CD4-positive, alpha-beta T cell (primary cell): ENCODE data around the gene LLGL2. TPM values are rescaled to one million over a fixed set of nuclear protein-coding genes. Genes with fewer than 3 reads are reported as not detected.

Experiments
- ATAC-seq: fragments of 200-7000 bp; cut with Tn5 transposase; one replicate; pipeline ENCODE4 v1.10.0; 2022; ENCODE audit warnings: mild to moderate bottlenecking; ENCODE audit not compliant: poor library complexity
- CTCF ChIA-PET: fragments of 350-600 bp; sonication (Branson Sonifier 250); formaldehyde crosslinking; loops from one replicate; lab custom pipeline; 2021; ENCODE audit warnings: antibody characterized with exemption, inconsistent platforms; lab: Charles Lee
- POLR2A ChIA-PET: fragments of 350-600 bp; sonication (Branson Sonifier 250); formaldehyde crosslinking; loops from one replicate; lab custom pipeline; 2021; ENCODE audit warnings: antibody characterized with exemption, inconsistent platforms; lab: Charles Lee
- DNase-seq, 14 experiments: peaks; one replicate each; pipeline ENCODE4 v3.0.0-alpha.2; 2013 to 2020; ENCODE audit warnings: mixed read lengths in 2 of 14
- H3K27ac ChIP-seq, 2 donors: one replicate each; pipeline versions ENCODE4 v1.5.1 to v1.7.0; 2013; ENCODE audit warnings: low read length in 2 of 2, low read depth in 1 of 2, mild to moderate bottlenecking in 1 of 2
- H3K27me3 ChIP-seq, 2 experiments: 1 replicate in 1 of 2; 2 replicates in 1 of 2; pipeline versions ENCODE4 v1.6.1 to v1.7.0; 2013; ENCODE audit warnings: low read length in 2 of 2, control low read depth in 1 of 2, mild to moderate bottlenecking in 1 of 2, moderate library complexity in 1 of 2; ENCODE audit not compliant: insufficient read depth in 2 of 2, control insufficient read depth in 1 of 2
- H3K36me3 ChIP-seq: one replicate; pipeline ENCODE4 v1.6.1; 2013; ENCODE audit warnings: low read length, control low read depth; ENCODE audit not compliant: insufficient read depth
- H3K4me1 ChIP-seq: one replicate; pipeline ENCODE4 v1.6.1; 2013; ENCODE audit warnings: low read length, control low read depth; ENCODE audit not compliant: insufficient read depth
- H3K4me3 ChIP-seq: one replicate; pipeline ENCODE4 v1.5.1; 2013; ENCODE audit warnings: mild to moderate bottlenecking, low read length, moderate library complexity
- H3K9me3 ChIP-seq, 2 experiments: 1 replicate in 1 of 2; 2 replicates in 1 of 2; pipeline versions ENCODE4 v1.6.1 to v1.7.0; 2013; ENCODE audit warnings: low read length in 2 of 2, mild to moderate bottlenecking in 2 of 2, control low read depth in 1 of 2, moderate library complexity in 1 of 2; ENCODE audit not compliant: control insufficient read depth in 1 of 2, insufficient read depth in 1 of 2
- H3K27ac Mint-ChIP-seq: one replicate; pipeline ENCODE4 v1.8.0; 2020; ENCODE audit warnings: mixed read lengths
- H3K27me3 Mint-ChIP-seq: one replicate; pipeline ENCODE4 v1.8.0; 2021; ENCODE audit warnings: mixed read lengths
- H3K36me3 Mint-ChIP-seq: one replicate; pipeline ENCODE4 v1.8.0; 2021; ENCODE audit warnings: low read depth, mixed read lengths
- H3K4me1 Mint-ChIP-seq: one replicate; pipeline ENCODE4 v1.8.0; 2021; ENCODE audit warnings: low read depth, mixed read lengths
- H3K4me3 Mint-ChIP-seq: one replicate; pipeline ENCODE4 v1.8.0; 2020; ENCODE audit warnings: mild to moderate bottlenecking, mixed read lengths
- H3K9me3 Mint-ChIP-seq: one replicate; pipeline ENCODE4 v1.8.0; 2020; ENCODE audit warnings: mixed read lengths
- intact Hi-C, 2 experiments: fragments of 100-400 bp; cut with DNase I in 1 of 2; cut with micrococcal nuclease in 1 of 2; formaldehyde crosslinking; loops; one replicate each; pipeline versions ENCODE4 v1.15.1 to v1.9.0; 2023 to 2025; cut with DNase I, micrococcal nuclease
- total RNA-seq, 174 experiments: library from RNA in 2 of 174; stranded (reverse) in 2 of 174; gene quantifications; one replicate each; pipeline ENCODE4 v1.2.3 and lab custom pipeline; 2021 to 2026
- TF ChIP-seq, protein P1 (sequence below): fragments of 200-600 bp; IDR thresholded peaks from one replicate; pipeline ENCODE4 v1.8.0; 2022; ENCODE audit warnings: antibody characterized with exemption, mild to moderate bottlenecking

LLGL2 gene
- total RNA-seq, 2 experiments from 2014 or later, result 31.2 to 34.2 TPM

DNA sequence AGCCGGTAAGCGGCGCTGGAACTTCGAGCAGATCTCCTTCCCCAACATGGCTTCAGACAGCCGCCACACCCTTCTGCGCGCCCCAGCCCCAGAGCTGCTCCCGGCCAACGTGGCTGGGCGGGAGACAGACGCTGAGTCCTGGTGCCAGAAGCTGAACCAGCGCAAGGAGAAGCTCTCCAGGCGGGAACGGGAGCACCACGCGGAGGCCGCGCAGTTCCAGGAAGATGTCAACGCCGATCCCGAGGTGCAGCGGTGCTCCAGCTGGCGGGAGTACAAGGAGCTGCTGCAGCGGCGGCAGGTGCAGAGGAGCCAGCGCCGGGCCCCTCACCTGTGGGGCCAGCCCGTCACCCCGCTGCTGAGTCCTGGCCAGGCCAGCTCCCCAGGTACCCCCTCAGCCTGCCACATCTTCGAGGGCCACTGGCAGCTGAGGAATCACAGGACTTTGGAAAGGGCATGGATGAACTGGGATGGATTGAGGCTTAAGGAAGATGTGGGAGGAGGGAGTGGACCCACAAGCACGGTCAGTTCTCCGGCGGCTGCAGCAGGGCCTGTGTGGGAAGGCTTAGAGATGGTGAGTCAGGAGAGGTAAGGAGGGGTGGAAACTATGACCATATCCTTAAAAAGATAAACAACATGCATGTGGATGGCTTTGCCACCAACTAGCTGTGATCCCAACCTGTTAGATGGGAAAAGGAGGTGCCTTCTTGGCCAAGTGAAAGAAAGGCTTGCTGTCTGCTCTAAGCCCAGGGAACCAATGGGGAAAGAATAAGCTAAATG is 3.4 kb upstream of the LLGL2 start:
- Histone ChIP-seq H3K36me3 (peaks cover 45% of the 10 kb centered on the region), H3K9me3 (no peaks in the 10 kb centered on the region), H3K27ac (no peak overlapping the region), H3K4me3 (no peak overlapping the region), H3K27me3 (no peaks in the 10 kb centered on the region), H3K4me1 (peaks cover 48% of the 10 kb centered on the region)
- DNase-seq (no peak), ATAC-seq (no peak)
- Mint-ChIP-seq H3K36me3 (peaks cover 53% of the 10 kb centered on the region), H3K4me1 (peaks cover 48% of the 10 kb centered on the region), H3K4me3 (peak overlapping the region; percentile 65), H3K27ac (no peak overlapping the region), H3K27me3 (no peaks in the 10 kb centered on the region), H3K9me3 (no peaks in the 10 kb centered on the region)
- ChIA-PET CTCF (no interaction called here), POLR2A (no interaction called here)
- TF ChIP-seq, protein P1, sequence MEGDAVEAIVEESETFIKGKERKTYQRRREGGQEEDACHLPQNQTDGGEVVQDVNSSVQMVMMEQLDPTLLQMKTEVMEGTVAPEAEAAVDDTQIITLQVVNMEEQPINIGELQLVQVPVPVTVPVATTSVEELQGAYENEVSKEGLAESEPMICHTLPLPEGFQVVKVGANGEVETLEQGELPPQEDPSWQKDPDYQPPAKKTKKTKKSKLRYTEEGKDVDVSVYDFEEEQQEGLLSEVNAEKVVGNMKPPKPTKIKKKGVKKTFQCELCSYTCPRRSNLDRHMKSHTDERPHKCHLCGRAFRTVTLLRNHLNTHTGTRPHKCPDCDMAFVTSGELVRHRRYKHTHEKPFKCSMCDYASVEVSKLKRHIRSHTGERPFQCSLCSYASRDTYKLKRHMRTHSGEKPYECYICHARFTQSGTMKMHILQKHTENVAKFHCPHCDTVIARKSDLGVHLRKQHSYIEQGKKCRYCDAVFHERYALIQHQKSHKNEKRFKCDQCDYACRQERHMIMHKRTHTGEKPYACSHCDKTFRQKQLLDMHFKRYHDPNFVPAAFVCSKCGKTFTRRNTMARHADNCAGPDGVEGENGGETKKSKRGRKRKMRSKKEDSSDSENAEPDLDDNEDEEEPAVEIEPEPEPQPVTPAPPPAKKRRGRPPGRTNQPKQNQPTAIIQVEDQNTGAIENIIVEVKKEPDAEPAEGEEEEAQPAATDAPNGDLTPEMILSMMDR, result no peak
- intact Hi-C loops, result loop anchor here in 1 of 2 experiments (2.0 to 10.0 kb wide), 2 partner anchors 261 to 333 kb away; partner anchors contain the start of genes GGA3, MRPS7 and WBP2

DNA sequence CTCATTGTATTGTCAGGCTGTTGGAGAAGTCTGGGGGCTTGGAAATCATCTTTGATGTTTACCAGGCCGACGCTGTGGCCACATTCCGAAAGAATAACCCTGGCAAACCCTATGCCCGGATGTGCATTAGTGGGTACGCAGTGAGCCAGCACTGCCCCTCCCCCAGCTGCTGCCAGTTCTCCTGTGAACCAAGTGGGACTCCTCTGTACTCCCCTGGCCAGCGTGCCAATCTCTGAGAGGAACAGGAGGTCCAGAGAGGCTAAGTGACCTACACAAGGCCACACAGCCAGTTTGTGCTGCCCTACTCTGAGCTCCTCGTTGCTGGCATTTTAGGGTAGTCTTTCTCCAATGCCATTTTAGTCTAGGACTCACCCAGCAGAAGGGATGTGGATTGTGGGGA is 1.9 kb upstream of the LLGL2 start:
- no peak for ATAC-seq
- H3K4me3 Mint-ChIP-seq, result peak overlapping the region; percentile 65
- Histone ChIP-seq H3K4me1 (peaks cover 36% of the 10 kb centered on the region), H3K36me3 (peaks cover 45% of the 10 kb centered on the region), H3K4me3 (no peak overlapping the region), H3K27me3 (no peaks in the 10 kb centered on the region), H3K27ac (no peak overlapping the region), H3K9me3 (no peaks in the 10 kb centered on the region)
- H3K27ac Mint-ChIP-seq, result no peak overlapping the region
- intact Hi-C loops, result loop anchor here in 1 of 2 experiments (2.0 to 10.0 kb wide), 3 partner anchors 65 to 331 kb away; partner anchors contain the start of genes GGA3, MRPS7 and WBP2
- no peaks in the 10 kb centered on the region for H3K9me3 Mint-ChIP-seq
- CTCF ChIA-PET, result no interaction called here
- no peaks in the 10 kb centered on the region for H3K27me3 Mint-ChIP-seq
- H3K4me1 Mint-ChIP-seq, result peaks cover 34% of the 10 kb centered on the region
- no peak for DNase-seq
- TF ChIP-seq, protein P1, result no peak
- H3K36me3 Mint-ChIP-seq, result peaks cover 41% of the 10 kb centered on the region
- POLR2A ChIA-PET, result no interaction called here

DNA sequence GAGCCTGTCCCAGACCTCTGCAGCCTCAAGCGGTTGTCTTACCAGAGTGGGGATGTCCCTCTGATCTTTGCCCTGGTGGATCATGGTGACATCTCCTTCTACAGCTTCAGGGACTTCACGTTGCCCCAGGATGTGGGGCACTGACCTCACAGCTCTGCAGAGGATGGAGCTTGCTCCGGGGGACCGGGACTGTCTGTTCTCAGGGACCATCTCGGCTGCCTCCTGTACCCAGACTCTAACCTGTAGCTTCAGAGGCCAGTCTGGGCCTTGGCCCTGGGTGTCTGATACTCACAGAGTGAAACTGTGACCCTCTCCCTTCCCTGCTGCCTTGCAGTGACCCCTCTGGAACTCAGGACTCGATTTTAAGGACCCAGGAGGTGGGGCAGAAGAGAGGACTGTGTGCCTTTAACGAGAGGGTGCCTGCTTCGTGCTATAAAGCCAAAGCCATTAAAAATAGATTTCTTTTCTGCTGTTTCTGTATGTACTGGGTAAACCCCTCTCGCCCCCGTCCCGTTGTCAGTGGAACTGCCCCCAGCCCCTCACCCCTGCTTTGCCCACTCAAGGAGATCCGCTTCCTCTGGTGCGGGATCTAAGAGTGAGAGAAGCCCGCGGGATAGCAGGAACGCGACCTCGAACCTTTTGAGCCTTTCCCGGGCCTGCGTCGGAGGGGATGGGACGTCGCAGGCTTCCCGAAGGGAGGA is 1.1 kb upstream of the LLGL2 start:
- peak overlapping the region; percentile 64 for H3K4me3 ChIP-seq
- H3K9me3 ChIP-seq, result no peaks in the 10 kb centered on the region
- H3K4me1 Mint-ChIP-seq, result peaks cover 27% of the 10 kb centered on the region
- TF ChIP-seq, protein P1, result no peak
- no peaks in the 10 kb centered on the region for H3K27me3 ChIP-seq
- CTCF ChIA-PET, result interaction anchor here (0.6 to 1.8 kb wide), 3 partner anchors 8 to 216 kb away, joined by 3 to 26 read pairs (median 6); partner anchors contain the start of genes CASKIN2 and TSEN54
- intact Hi-C loops, result loop anchor here in 1 of 2 experiments (2.0 to 10.0 kb wide), 2 partner anchors 64 to 330 kb away; partner anchors contain the start of gene WBP2
- no peaks in the 10 kb centered on the region for H3K27me3 Mint-ChIP-seq
- H3K27ac ChIP-seq, result no peak overlapping the region
- POLR2A ChIA-PET, result interaction anchor here (0.6 to 3.3 kb wide), 7 partner anchors 7 to 342 kb away, joined by 3 to 57 read pairs (median 5); partner anchors contain the start of genes MIF4GD, SUMO2, TMEM94 and TSEN54
- peaks cover 28% of the 10 kb centered on the region for H3K4me1 ChIP-seq
- H3K36me3 ChIP-seq, result peaks cover 38% of the 10 kb centered on the region
- no peak for ATAC-seq
- H3K27ac Mint-ChIP-seq, result no peak overlapping the region
- H3K4me3 Mint-ChIP-seq, result peak overlapping the region; percentile 74
- no peak for DNase-seq
- H3K9me3 Mint-ChIP-seq, result no peaks in the 10 kb centered on the region
- H3K36me3 Mint-ChIP-seq, result peaks cover 35% of the 10 kb centered on the region
